B cell (primary cell): ENCODE data around the gene CAMK2G. TPM values are rescaled to one million over a fixed set of nuclear protein-coding genes. Genes with fewer than 3 reads are reported as not detected.
"Not testable (repeated sequence)": the region's sequence is repeated elsewhere in the genome, so short reads cannot be mapped to it uniquely, and the experiment has no call there.

Experiments
- ATAC-seq: fragments of 200-7000 bp; cut with Tn5 transposase; one replicate; pipeline ENCODE4 v1.10.0; 2021; ENCODE audit warnings: low read depth, mild to moderate bottlenecking, moderate number of reproducible peaks, moderate library complexity
- CTCF ChIA-PET: fragments of 350-600 bp; sonication (Branson Sonifier 250); formaldehyde crosslinking; loops from one replicate; lab custom pipeline; 2021; ENCODE audit warnings: antibody characterized with exemption, inconsistent platforms; lab: Charles Lee
- POLR2A ChIA-PET: fragments of 350-600 bp; sonication (Branson Sonifier 250); formaldehyde crosslinking; loops from one replicate; lab custom pipeline; 2021; ENCODE audit warnings: antibody characterized with exemption; lab: Charles Lee
- DNase-seq: peaks from one replicate; pipeline ENCODE4 v3.0.0; 2013
- H2AFZ ChIP-seq: 2 replicates; pipeline ENCODE4 v1.6.1; 2012; ENCODE audit warnings: mild to moderate bottlenecking, low read depth, low read length; ENCODE audit not compliant: insufficient read depth, poor library complexity, severe bottlenecking
- H3K27ac ChIP-seq, 2 donors: 1 replicate in 1 of 2; 2 replicates in 1 of 2; pipeline ENCODE4 v1.5.1; 2012 to 2013; ENCODE audit warnings: low read length in 2 of 2, mild to moderate bottlenecking in 2 of 2, moderate library complexity in 1 of 2
- H3K27me3 ChIP-seq, 4 experiments: fragments of 200-600 bp in 1 of 4; sonication (generic) in 1 of 4; replicated peaks in 1 of 4; 1 replicate in 2 of 4; 2 replicates in 2 of 4; pipeline versions ENCODE4 v1.6.1 to v1.7.0; 2013 to 2016; ENCODE audit warnings: low read length in 3 of 4, mild to moderate bottlenecking in 2 of 4, mixed read lengths in 1 of 4, moderate library complexity in 1 of 4; ENCODE audit not compliant: insufficient read depth in 4 of 4, control insufficient read depth in 3 of 4; ENCODE audit errors: control extremely low read depth in 1 of 4
- H3K36me3 ChIP-seq, 2 experiments: replicated peaks in 1 of 2; 1 replicate in 1 of 2; 2 replicates in 1 of 2; pipeline versions ENCODE4 v1.6.1 to v1.7.1; 2013; ENCODE audit warnings: low read length in 1 of 2; ENCODE audit not compliant: insufficient read depth in 2 of 2, control insufficient read depth in 1 of 2; ENCODE audit errors: control extremely low read depth in 1 of 2, extremely low read depth in 1 of 2
- H3K4me1 ChIP-seq, 2 donors: fragments of 200-600 bp in 1 of 2; sonication (generic) in 1 of 2; 1 replicate in 1 of 2; 2 replicates in 1 of 2; pipeline versions ENCODE4 v1.5.1 to v1.6.1; 2013 to 2017; ENCODE audit warnings: low read length in 2 of 2; ENCODE audit not compliant: control insufficient read depth in 2 of 2, insufficient read depth in 2 of 2
- H3K4me2 ChIP-seq: replicated peaks from 2 replicates; pipeline ENCODE3; 2012; ENCODE audit warnings: mild to moderate bottlenecking, low read depth, low read length; ENCODE audit not compliant: poor library complexity, severe bottlenecking
- H3K4me3 ChIP-seq, 5 experiments: fragments of 200-600 bp in 1 of 5; sonication (generic) in 1 of 5; 1 replicate in 3 of 5; 2 replicates in 2 of 5; pipeline versions ENCODE4 v1.5.1 to v1.7.0; 2011 to 2016; ENCODE audit warnings: low read length in 4 of 5, mild to moderate bottlenecking in 4 of 5, low read depth in 2 of 5, control low read depth in 1 of 5, moderate library complexity in 1 of 5; ENCODE audit not compliant: insufficient read depth in 1 of 5; ENCODE audit errors: control extremely low read depth in 1 of 5, extremely low read depth in 1 of 5
- H3K79me2 ChIP-seq: fragments of 200-600 bp; sonication (generic); one replicate; pipeline ENCODE4 v1.6.0; 2016; ENCODE audit warnings: low read length; ENCODE audit not compliant: control insufficient read depth, insufficient read depth
- H3K9ac ChIP-seq: fragments of 200-600 bp; sonication (generic); 2 replicates; pipeline ENCODE4 v1.6.1; 2017; ENCODE audit warnings: mild to moderate bottlenecking, low read length, moderate library complexity
- H3K9me3 ChIP-seq, 3 donors: one replicate each; pipeline versions ENCODE4 v1.6.1 to v1.7.1; 2013; ENCODE audit warnings: low read length in 2 of 3; ENCODE audit not compliant: control insufficient read depth in 2 of 3, insufficient read depth in 1 of 3; ENCODE audit errors: control extremely low read depth in 1 of 3
- H4K20me1 ChIP-seq: 2 replicates; pipeline ENCODE4 v1.6.0; 2012; ENCODE audit warnings: mild to moderate bottlenecking, low read length; ENCODE audit not compliant: insufficient read depth, control insufficient read depth, poor library complexity, severe bottlenecking
- H3K27ac Mint-ChIP-seq: one replicate; pipeline ENCODE4 v1.8.0; 2021; ENCODE audit warnings: mixed read lengths
- H3K27me3 Mint-ChIP-seq: one replicate; pipeline ENCODE4 v1.8.0; 2021; ENCODE audit warnings: mixed read lengths
- H3K4me1 Mint-ChIP-seq: one replicate; pipeline ENCODE4 v1.8.0; 2021; ENCODE audit warnings: mixed read lengths
- H3K4me3 Mint-ChIP-seq: one replicate; pipeline ENCODE4 v1.8.0; 2021; ENCODE audit warnings: mixed read lengths
- H3K9me3 Mint-ChIP-seq: one replicate; pipeline ENCODE4 v1.8.0; 2022; ENCODE audit warnings: mixed read lengths; ENCODE audit not compliant: insufficient read depth
- CTCF ChIP-seq: fragments of 200-600 bp; IDR thresholded peaks from one replicate; pipeline ENCODE4 v1.8.0; 2022; ENCODE audit warnings: antibody characterized with exemption, mild to moderate bottlenecking
- EZH2 ChIP-seq: IDR thresholded peaks from 2 replicates; pipeline ENCODE4 v1.6.1; 2012; ENCODE audit warnings: borderline replicate concordance, low read depth, mild to moderate bottlenecking, moderate library complexity, low read length; ENCODE audit not compliant: insufficient read depth, poor library complexity, severe bottlenecking
- WGBS: methylation state at CpG from one replicate; pipeline ENCODE4 v1.1.5; 2013; ENCODE audit warnings: missing lambda C conversion rate; ENCODE audit not compliant: insufficient coverage; 5-methylcytosine and 5-hydroxymethylcytosine counted together
- intact Hi-C: fragments of 100-400 bp; cut with micrococcal nuclease; formaldehyde crosslinking; loops from one replicate; pipeline ENCODE4 v1.10.0; 2022
- polyA plus RNA-seq: library from polyadenylated mRNA; depleted of rRNA; stranded (reverse); fragments of >200 nt; gene quantifications from 2 replicates; pipeline ENCODE4 v1.2.3, GENCODE V29; 2012
- total RNA-seq, 2 donors: library from RNA; stranded (reverse); fragments of 120-200 nt in 1 of 2; gene quantifications; 1 replicate in 1 of 2; 2 replicates in 1 of 2; pipeline versions ENCODE4 v1.2.3 to v1.2.4, GENCODE V29; 2013 to 2022

CAMK2G gene
- total and polyA plus RNA-seq, 2 donors (not counting 1 experiment from before 2014, with no cell fraction given): 42.7 to 48.7 TPM

- Histone ChIP-seq H4K20me1 (peaks cover 22% of the 10 kb centered on the region), H3K27ac (no peak overlapping the region), H3K79me2 (peaks cover 73% of the 10 kb centered on the region), H3K9ac (no peak overlapping the region), H2AFZ (no peak overlapping the region), H3K4me2 (no peak overlapping the region), H3K36me3 (peaks cover 2 to 52% of the 10 kb centered on the region in 2 experiments), H3K27me3 (no peaks in the 10 kb centered on the region), H3K4me3 (no peak overlapping the region), H3K9me3 (no peaks in the 10 kb centered on the region), H3K4me1 (peaks cover 12 to 20% of the 10 kb centered on the region in 2 donors)
- ChIA-PET CTCF (no interaction called here), POLR2A (interaction anchor here (0.6 kb wide), 1 partner anchor 12 kb away, joined by 4 read pairs; no protein-coding TSS in a partner anchor)
- no peak for ATAC-seq
- no peak overlapping the region for H3K4me3 Mint-ChIP-seq
- DNase-seq: no peak
- WGBS: 94% methylated on average over 16 of the region's 17 CpGs
- TF ChIP-seq EZH2 (no peak), CTCF (no peak)
- H3K9me3 Mint-ChIP-seq: no peaks in the 10 kb centered on the region
- intact Hi-C loops: loop anchor here (5.0 kb wide), 1 partner anchor 292 kb away; the partner anchor contains the start of gene PPP3CB
- H3K27me3 Mint-ChIP-seq: no peaks in the 10 kb centered on the region
- no peak overlapping the region for H3K27ac Mint-ChIP-seq
- peaks cover 21% of the 10 kb centered on the region for H3K4me1 Mint-ChIP-seq
Measured at GRCh38 chr10:73788864-73789658, 85.3 kb downstream of the CAMK2G start.

GRCh38 chr10:73787031-73787800 is 87.1 kb downstream of the CAMK2G start:
- not testable (repeated sequence) for H3K9ac ChIP-seq, H3K9me3 ChIP-seq, H3K27me3 ChIP-seq, H2AFZ ChIP-seq, H3K9me3 Mint-ChIP-seq, H3K4me3 ChIP-seq, H3K4me2 ChIP-seq, H3K27ac ChIP-seq, H3K27me3 Mint-ChIP-seq, ATAC-seq, DNase-seq
- H3K27ac Mint-ChIP-seq: peak overlapping the region; percentile 20
- peak overlapping the region; percentile 65 for H3K4me3 Mint-ChIP-seq
- Histone ChIP-seq H3K4me1 (peaks cover 23 to 33% of the 10 kb centered on the region in 2 donors), H3K36me3 (peaks cover 2 to 34% of the 10 kb centered on the region in 2 experiments), H3K79me2 (peaks cover 82% of the 10 kb centered on the region), H4K20me1 (peaks cover 28% of the 10 kb centered on the region)
- CTCF ChIA-PET: interaction anchor here (0.7 kb wide), 1 partner anchor 40 kb away, joined by 4 read pairs; no protein-coding TSS in a partner anchor
- 94% methylated on average over 13 of the region's 21 CpGs for WGBS
- POLR2A ChIA-PET: interaction anchor here (0.6 to 2.7 kb wide), 4 partner anchors 14 to 412 kb away, joined by 3 to 24 read pairs (median 5); a partner anchor contains a TSS
- intact Hi-C loops: loop anchor here (5.0 kb wide), 1 partner anchor 290 kb away; the partner anchor contains the start of gene PPP3CB
- peaks cover 34% of the 10 kb centered on the region for H3K4me1 Mint-ChIP-seq
